Hematopoietic multipotent progenitor cell (in vitro differentiated cells): ENCODE results near the gene AIRE. TPM values are rescaled to one million over a fixed set of nuclear protein-coding genes. Genes with fewer than 3 reads are reported as not detected.
A peak's percentile ranks its signal among the peaks of the same experiment; 100 is the strongest.
"Not testable (repeated sequence)": the region's sequence is repeated elsewhere in the genome, so short reads cannot be mapped to it uniquely, and the experiment has no call there.

Experiments
- DNase-seq, 3 donors: peaks; one replicate each; pipeline ENCODE4 v3.0.0-alpha.2; 2011 to 2015; ENCODE audit warnings: low read depth in 2 of 3, low spot score in 2 of 3
- total RNA-seq: library from RNA; depleted of rRNA; stranded (reverse); fragments of >200 nt; gene quantifications from one replicate; pipeline ENCODE4 v1.2.3, GENCODE V29; 2012

Gene AIRE
- total RNA-seq, 1 donor = 0.27 TPM

GRCh38 chr21:44265734-44266270 is 19.9 kb upstream of the AIRE start:
- no peak for DNase-seq

- peak in 2 of 3 donors; percentile 31 to 63 for DNase-seq
These were observed 18.0 kb upstream of the AIRE start for GRCh38 chr21:44267655-44268142.

- no peak for DNase-seq
These were observed 16.6 kb upstream of the AIRE start for GRCh38 chr21:44269090-44269489.

- no peak for DNase-seq
These were observed 14.0 kb upstream of the AIRE start for GRCh38 chr21:44271558-44272283.

- no peak for DNase-seq
These were observed 13.3 kb upstream of the AIRE start for GRCh38 chr21:44272284-44272858.

- no peak for DNase-seq
These were observed 12.6 kb upstream of the AIRE start for GRCh38 chr21:44273046-44273445.

- DNase-seq = no peak
These were observed 10.6 kb upstream of the AIRE start for GRCh38 chr21:44275041-44275440.

GRCh38 chr21:44279354-44280260 is 6.1 kb upstream of the AIRE start:
- DNase-seq = no peak

- DNase-seq = no peak
These were observed 3.9 kb upstream of the AIRE start for GRCh38 chr21:44281801-44282200.

- DNase-seq = no peak
These were observed 3.3 kb upstream of the AIRE start for GRCh38 chr21:44282370-44282769.

- DNase-seq = not testable (repeated sequence)
These were observed 2.4 kb upstream of the AIRE start for GRCh38 chr21:44283211-44283785.

- peak in 1 of 3 donors; percentile 51 for DNase-seq
These were observed 1.7 kb upstream of the AIRE start for GRCh38 chr21:44283948-44284347.

- no peak for DNase-seq
These were observed 525 bp downstream of the AIRE start for GRCh38 chr21:44286086-44286715.

- no peak for DNase-seq
These were observed 1.3 kb downstream of the AIRE start for GRCh38 chr21:44286716-44287632.

- DNase-seq = no peak
These were observed 2.8 kb downstream of the AIRE start for GRCh38 chr21:44288251-44289110.

- DNase-seq = no peak
These were observed 3.8 kb downstream of the AIRE start for GRCh38 chr21:44289381-44290010.

GRCh38 chr21:44290327-44291077 is 4.8 kb downstream of the AIRE start:
- no peak for DNase-seq
